GM12891 (cell line): ENCODE results near the gene ADAMTS3.

Source experiments
- PAX5 ChIP-seq: IDR thresholded peaks from 2 replicates; pipeline ENCODE4 v1.6.1; 2011; ENCODE audit warnings: low read length, moderate library complexity, mild to moderate bottlenecking; ENCODE audit not compliant: insufficient read depth, severe bottlenecking
- POLR2A ChIP-seq: IDR thresholded peaks from 2 replicates; pipeline ENCODE4 v1.6.1; 2011; ENCODE audit warnings: low read depth, low read length, control low read depth
- POLR2AphosphoS5 ChIP-seq: IDR thresholded peaks from 2 replicates; pipeline ENCODE4 v1.6.1; 2011; ENCODE audit warnings: low read depth, low read length, control low read depth
- POU2F2 ChIP-seq: IDR thresholded peaks from 2 replicates; pipeline ENCODE4 v1.6.1; 2011; ENCODE audit warnings: low read depth, mild to moderate bottlenecking, control low read depth, low read length, moderate library complexity
- SPI1 ChIP-seq: IDR thresholded peaks from 2 replicates; pipeline ENCODE4 v1.6.1; 2011; ENCODE audit warnings: low read depth, low read length, control low read depth
- TAF1 ChIP-seq: IDR thresholded peaks from 2 replicates; pipeline ENCODE4 v1.6.1; 2011; ENCODE audit warnings: low read depth, low read length, control low read depth

DNA sequence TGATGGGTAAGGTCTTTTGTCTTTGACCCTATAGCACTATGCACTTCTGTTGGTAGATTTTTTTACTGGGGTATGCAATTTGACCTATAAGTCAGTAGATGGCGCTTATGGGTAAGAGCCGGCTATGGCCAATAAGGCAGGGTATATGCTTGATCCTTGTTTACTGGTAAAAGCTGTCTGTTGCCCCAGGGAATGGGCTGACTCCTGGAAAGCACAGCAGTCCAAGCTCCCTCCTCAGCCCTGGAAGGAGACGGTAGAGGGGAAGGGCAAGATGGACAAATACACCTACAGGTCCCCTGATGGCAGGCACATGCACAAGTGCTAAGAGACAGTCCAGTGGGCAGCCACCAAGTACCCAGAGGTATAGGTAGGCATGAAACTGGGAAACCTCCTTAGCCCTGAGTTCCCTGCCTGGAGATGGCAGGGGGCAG, 63.7 kb downstream of the ADAMTS3 start:
- TF ChIP-seq POLR2A (no peak), POLR2AphosphoS5 (no peak), TAF1 (no peak), POU2F2 (no peak), SPI1 (no peak), PAX5 (no peak)
